Fibroblast of lung (primary cell): Measurements from ENCODE around the gene VASN. TPM values are rescaled to one million over a fixed set of nuclear protein-coding genes. Genes with fewer than 3 reads are reported as not detected.

Source experiments
- DNase-seq, 2 donors: peaks; one replicate each; pipeline versions ENCODE4 v3.0.0 to v3.0.0-alpha.2; 2010; ENCODE audit warnings: low read depth in 2 of 2
- H2AFZ ChIP-seq: 2 replicates; pipeline ENCODE4 v1.5.1; 2012; ENCODE audit warnings: low read length, control low read depth, inconsistent platforms
- H3K27ac ChIP-seq: 2 replicates; pipeline ENCODE4 v1.5.1; 2011; ENCODE audit warnings: low read length, control low read depth; ENCODE audit not compliant: insufficient read depth
- H3K27me3 ChIP-seq: 2 replicates; pipeline ENCODE4 v1.5.1; 2011; ENCODE audit warnings: mild to moderate bottlenecking, low read length; ENCODE audit not compliant: control insufficient read depth, insufficient read depth
- H3K36me3 ChIP-seq: 2 replicates; pipeline ENCODE4 v1.5.1; 2011; ENCODE audit warnings: low read length; ENCODE audit not compliant: control insufficient read depth, insufficient read depth
- H3K4me1 ChIP-seq: 2 replicates; pipeline ENCODE4 v1.5.1; 2011; ENCODE audit warnings: low read length; ENCODE audit not compliant: control insufficient read depth, insufficient read depth; ENCODE audit errors: extremely low read depth
- H3K4me2 ChIP-seq: 2 replicates; pipeline ENCODE4 v1.5.1; 2011; ENCODE audit warnings: low read length, control low read depth; ENCODE audit not compliant: insufficient read depth; ENCODE audit errors: extremely low read depth
- H3K4me3 ChIP-seq, 4 experiments: fragments of 200-600 bp in 1 of 4; sonication (generic) in 1 of 4; replicated peaks in 1 of 4; 2 replicates each; pipeline ENCODE4 v1.5.1; 2011 to 2016; ENCODE audit warnings: low read length in 4 of 4, low read depth in 3 of 4, mild to moderate bottlenecking in 3 of 4, control low read depth in 2 of 4, inconsistent platforms in 1 of 4, mixed read lengths in 1 of 4; ENCODE audit not compliant: insufficient read depth in 1 of 4; ENCODE audit errors: control extremely low read depth in 1 of 4
- H3K79me2 ChIP-seq: 2 replicates; pipeline ENCODE4 v1.5.1; 2012; ENCODE audit warnings: mild to moderate bottlenecking, low read length, inconsistent platforms; ENCODE audit not compliant: control insufficient read depth, insufficient read depth
- H3K9ac ChIP-seq: 2 replicates; pipeline ENCODE4 v1.5.1; 2011; ENCODE audit warnings: mild to moderate bottlenecking, low read length, control low read depth; ENCODE audit not compliant: insufficient read depth
- H3K9me3 ChIP-seq: 2 replicates; pipeline ENCODE4 v1.5.1; 2012; ENCODE audit warnings: low read depth, low read length; ENCODE audit not compliant: control insufficient read depth, insufficient read depth
- H4K20me1 ChIP-seq: 2 replicates; pipeline ENCODE4 v1.5.1; 2011; ENCODE audit warnings: low read length; ENCODE audit not compliant: control insufficient read depth, insufficient read depth; ENCODE audit errors: extremely low read depth
- EZH2 ChIP-seq: IDR thresholded peaks from 2 replicates; pipeline ENCODE4 v1.5.1; 2012; ENCODE audit warnings: low read length, control low read depth, mild to moderate bottlenecking; ENCODE audit errors: missing control alignments
- polyA plus RNA-seq, 2 donors: library from polyadenylated mRNA; depleted of rRNA in 1 of 2; stranded (reverse) in 1 of 2; unstranded in 1 of 2; fragments of >200 nt; gene quantifications; 2 replicates each; pipeline ENCODE4 v1.2.1, GENCODE V29; 2011 to 2012; ENCODE audit warnings: missing spikeins in 1 of 2
- total RNA-seq: library from RNA; depleted of rRNA; stranded (reverse); fragments of >200 nt; gene quantifications from 2 replicates; pipeline ENCODE4 v1.2.1, GENCODE V29; 2014
- TF ChIP-seq, protein P1 (sequence below), 2 donors: IDR thresholded peaks in 1 of 2; conservative IDR thresholded peaks in 1 of 2; 1 replicate in 1 of 2; 2 replicates in 1 of 2; pipeline ENCODE4 v1.5.1; 2011 to 2012; ENCODE audit warnings: low read length in 2 of 2, control low read depth in 1 of 2, inconsistent platforms in 1 of 2, low read depth in 1 of 2, mild to moderate bottlenecking in 1 of 2

Gene VASN
- total and polyA plus RNA-seq, 2 donors (not counting 1 experiment from before 2014, with no cell fraction given): 61.9 to 79.4 TPM

DNA sequence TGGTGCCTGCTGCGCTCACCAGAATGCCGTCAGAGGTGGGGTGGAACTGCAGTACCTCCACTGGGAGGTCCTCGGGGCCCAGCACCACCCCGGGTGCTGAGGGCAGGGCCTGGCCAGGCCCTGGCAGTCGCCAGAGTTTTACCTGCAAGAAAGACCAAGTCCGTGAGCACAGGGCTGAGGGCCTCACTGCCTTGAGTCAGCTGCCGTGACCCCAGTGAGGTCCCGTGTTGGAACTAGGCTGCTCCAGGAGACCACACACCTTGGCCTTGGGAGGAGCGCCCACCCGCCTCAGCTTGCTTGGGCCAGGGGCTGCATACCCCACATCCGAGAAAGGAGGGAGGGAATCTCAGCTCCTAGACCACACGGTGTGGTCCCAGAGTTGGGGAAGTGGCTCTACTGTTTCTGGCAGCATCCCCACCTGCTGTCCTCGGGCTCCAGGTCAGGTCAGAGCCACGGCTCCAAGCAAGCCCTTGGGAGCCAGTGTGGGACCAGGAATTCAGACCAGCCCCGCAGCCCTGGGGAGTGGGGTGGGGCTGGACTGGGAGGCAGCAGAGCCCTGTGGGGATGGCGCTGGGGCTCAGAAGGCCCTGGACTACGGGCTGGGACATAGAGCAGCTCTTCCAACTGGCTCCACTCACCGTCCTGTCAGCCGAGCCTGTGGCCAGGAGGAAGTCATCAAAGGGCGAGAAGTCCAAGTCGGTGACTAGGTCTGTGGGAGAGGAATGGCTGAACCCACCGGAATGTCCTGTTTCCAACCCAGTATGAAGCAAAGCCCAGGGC, 36.1 kb downstream of the VASN start:
- Histone ChIP-seq H3K9ac (peak overlapping the region; percentile 26), H4K20me1 (no peaks in the 10 kb centered on the region), H3K27me3 (no peaks in the 10 kb centered on the region), H3K79me2 (peaks cover 6% of the 10 kb centered on the region), H3K27ac (peak overlapping the region; percentile 20), H3K4me1 (peaks cover 22% of the 10 kb centered on the region), H3K9me3 (no peaks in the 10 kb centered on the region), H3K4me3 (no peak overlapping the region), H3K36me3 (peaks cover 11% of the 10 kb centered on the region), H2AFZ (no peak overlapping the region), H3K4me2 (peak overlapping the region; percentile 15)
- DNase-seq: peak; percentile 69 to 77
- TF ChIP-seq, protein P1, sequence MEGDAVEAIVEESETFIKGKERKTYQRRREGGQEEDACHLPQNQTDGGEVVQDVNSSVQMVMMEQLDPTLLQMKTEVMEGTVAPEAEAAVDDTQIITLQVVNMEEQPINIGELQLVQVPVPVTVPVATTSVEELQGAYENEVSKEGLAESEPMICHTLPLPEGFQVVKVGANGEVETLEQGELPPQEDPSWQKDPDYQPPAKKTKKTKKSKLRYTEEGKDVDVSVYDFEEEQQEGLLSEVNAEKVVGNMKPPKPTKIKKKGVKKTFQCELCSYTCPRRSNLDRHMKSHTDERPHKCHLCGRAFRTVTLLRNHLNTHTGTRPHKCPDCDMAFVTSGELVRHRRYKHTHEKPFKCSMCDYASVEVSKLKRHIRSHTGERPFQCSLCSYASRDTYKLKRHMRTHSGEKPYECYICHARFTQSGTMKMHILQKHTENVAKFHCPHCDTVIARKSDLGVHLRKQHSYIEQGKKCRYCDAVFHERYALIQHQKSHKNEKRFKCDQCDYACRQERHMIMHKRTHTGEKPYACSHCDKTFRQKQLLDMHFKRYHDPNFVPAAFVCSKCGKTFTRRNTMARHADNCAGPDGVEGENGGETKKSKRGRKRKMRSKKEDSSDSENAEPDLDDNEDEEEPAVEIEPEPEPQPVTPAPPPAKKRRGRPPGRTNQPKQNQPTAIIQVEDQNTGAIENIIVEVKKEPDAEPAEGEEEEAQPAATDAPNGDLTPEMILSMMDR (conservative IDR thresholded peaks at IDR 0.05 in 1 of 2, IDR thresholded peaks at IDR 0.05 in 1 of 2; ENCODE audit: low read depth in 1 of 2, low read length in 2 of 2): no peak
- no peak for TF ChIP-seq EZH2

DNA sequence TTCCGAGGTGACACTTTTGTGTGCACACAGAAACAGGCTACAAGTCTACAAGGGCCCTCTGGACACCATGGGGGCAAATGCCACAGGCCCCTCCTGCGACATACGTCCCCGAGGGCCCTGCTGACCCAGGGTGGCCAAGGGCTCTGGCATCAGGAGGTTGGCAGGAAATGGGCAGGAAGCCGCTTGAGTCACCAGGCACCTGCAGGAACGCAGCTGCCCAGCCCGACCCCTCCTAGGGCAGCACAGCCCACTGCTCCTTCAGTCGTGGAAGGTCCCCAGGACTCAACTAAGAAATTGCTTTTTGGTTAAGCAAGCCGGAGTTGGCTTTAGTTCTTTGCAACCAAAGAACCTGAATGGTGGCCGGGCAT, 36.7 kb downstream of the VASN start:
- Histone ChIP-seq H3K36me3 (peaks cover 9% of the 10 kb centered on the region), H3K27ac (no peak overlapping the region), H3K27me3 (no peaks in the 10 kb centered on the region), H3K4me1 (peaks cover 22% of the 10 kb centered on the region), H3K4me2 (peak overlapping the region; percentile 54), H3K79me2 (peaks cover 9% of the 10 kb centered on the region), H3K9me3 (no peaks in the 10 kb centered on the region), H4K20me1 (no peaks in the 10 kb centered on the region), H3K9ac (no peak overlapping the region), H2AFZ (no peak overlapping the region), H3K4me3 (no peak overlapping the region)
- TF ChIP-seq EZH2: no peak
- TF ChIP-seq, protein P1 (conservative IDR thresholded peaks at IDR 0.05 in 1 of 2, IDR thresholded peaks at IDR 0.05 in 1 of 2; ENCODE audit: low read depth in 1 of 2, low read length in 2 of 2): no peak
- no peak for DNase-seq

DNA sequence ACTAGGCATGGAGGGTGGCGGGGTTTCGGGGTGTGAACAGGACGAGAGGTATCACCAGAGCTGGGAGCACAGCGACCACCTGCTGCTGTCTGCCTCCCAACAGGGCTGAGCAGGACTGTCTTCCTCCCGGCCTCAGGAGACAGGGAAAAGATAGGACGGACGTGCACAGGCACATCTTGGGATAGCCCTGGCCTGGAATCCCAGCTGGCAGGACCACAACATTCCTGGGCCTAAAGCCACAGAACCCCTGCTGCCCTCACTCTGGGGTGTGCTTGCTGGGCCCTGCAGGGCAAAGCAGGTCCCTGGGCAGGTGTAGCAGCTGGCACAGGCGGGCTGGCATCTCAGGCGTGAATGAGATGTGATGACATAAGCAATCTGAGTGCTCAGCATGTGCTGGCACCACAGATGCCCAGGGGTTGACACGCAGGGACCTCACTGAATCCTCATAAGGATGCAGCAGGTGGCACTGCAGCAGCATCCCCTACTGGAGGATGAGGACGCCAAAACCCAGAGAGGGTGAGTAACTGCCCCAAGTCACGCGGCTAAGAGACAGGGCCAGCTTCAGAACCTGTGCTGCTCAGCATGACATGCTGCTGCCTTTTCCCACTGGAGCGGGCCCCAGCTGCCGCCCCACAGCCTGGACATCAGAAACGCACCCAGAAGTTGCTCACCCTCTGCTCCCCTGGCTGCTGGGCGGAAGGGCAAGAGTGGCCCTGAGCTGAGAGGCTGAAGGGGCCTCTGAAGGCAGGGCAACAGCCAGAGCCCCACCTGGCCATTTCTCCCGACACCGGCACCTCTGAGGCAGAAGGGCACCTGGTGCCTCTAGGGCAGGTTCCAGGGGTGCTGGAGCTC, 37.7 kb downstream of the VASN start:
- Histone ChIP-seq H3K27me3 (no peaks in the 10 kb centered on the region), H3K4me2 (no peak overlapping the region), H3K9ac (no peak overlapping the region), H3K79me2 (peaks cover 10% of the 10 kb centered on the region), H3K27ac (no peak overlapping the region), H3K4me1 (peaks cover 22% of the 10 kb centered on the region), H3K4me3 (no peak overlapping the region), H3K9me3 (no peaks in the 10 kb centered on the region), H4K20me1 (no peaks in the 10 kb centered on the region), H2AFZ (no peak overlapping the region), H3K36me3 (peaks cover 9% of the 10 kb centered on the region)
- TF ChIP-seq EZH2: no peak
- TF ChIP-seq, protein P1 (conservative IDR thresholded peaks at IDR 0.05 in 1 of 2, IDR thresholded peaks at IDR 0.05 in 1 of 2; ENCODE audit: low read depth in 1 of 2, low read length in 2 of 2): peak in 1 of 2 donors; percentile 11
- DNase-seq: no peak
